GM12878 (cell line): Measurements from ENCODE around the gene LMAN1L. TPM values are rescaled to one million over a fixed set of nuclear protein-coding genes. Genes with fewer than 3 reads are reported as not detected.

Experiments used
- ATAC-seq: fragments of 200-7000 bp; cut with Tn5 transposase; 3 replicates; pipeline ENCODE4 v1.9.1; 2020; ENCODE audit warnings: mild to moderate bottlenecking, moderate library complexity
- BruUV-seq: library from RNA; stranded (reverse); fragments of 400-500 nt; replicated peaks from 2 replicates; lab custom pipeline; 2021; lab: Mats Ljungman, UMichigan
- CTCF ChIA-PET: fragments of 300-600 bp; sonication (Branson Sonifier 250); formaldehyde crosslinking; extraction: SDS; loops from one replicate; lab custom pipeline; 2021; ENCODE audit warnings: inconsistent platforms; lab: Yijun Ruan, JAX
- POLR2A ChIA-PET: fragments of 350-600 bp; formaldehyde crosslinking; extraction: SDS; loops from one replicate; lab custom pipeline; 2021; ENCODE audit warnings: inconsistent platforms; lab: Charles Lee
- RAD21 ChIA-PET: fragments of 300-600 bp; sonication (Branson Sonifier 250); formaldehyde crosslinking; loops from one replicate; lab custom pipeline; 2023; ENCODE audit warnings: antibody characterized with exemption; ENCODE audit not compliant: unreplicated experiment; lab: Charles Lee
- SMC1A ChIA-PET: fragments of 300-600 bp; sonication (Branson Sonifier 250); formaldehyde crosslinking; loops from one replicate; lab custom pipeline; 2023; ENCODE audit not compliant: unreplicated experiment, uncharacterized antibody; lab: Charles Lee
- DNase-seq: peaks from one replicate; pipeline ENCODE4 v3.0.0-alpha.2; 2011; ENCODE audit warnings: low read depth, low spot score
- FAIRE-seq: peaks from 3 replicates; lab custom pipeline; 2011; peaks lifted over from hg19 to GRCh38; lab: Jason Lieb, UNC
- H2AFZ ChIP-seq: 2 replicates; pipeline ENCODE4 v1.6.0; 2011; ENCODE audit warnings: low read depth, low read length, control low read depth; ENCODE audit not compliant: control insufficient read depth
- H3K27ac ChIP-seq: 2 replicates; pipeline ENCODE4 v1.5.1; 2011; ENCODE audit warnings: control low read depth; ENCODE audit not compliant: control insufficient read depth, insufficient read depth
- H3K27me3 ChIP-seq, 2 experiments: replicated peaks in 1 of 2; 2 replicates each; pipeline versions ENCODE4 v1.6.0 to v1.6.1; 2011; ENCODE audit warnings: low read length in 1 of 2; ENCODE audit not compliant: control insufficient read depth in 2 of 2, insufficient read depth in 2 of 2
- H3K36me3 ChIP-seq, 2 experiments: 2 replicates each; pipeline ENCODE4 v1.5.1; 2011; ENCODE audit warnings: low read length in 1 of 2; ENCODE audit not compliant: control insufficient read depth in 2 of 2, insufficient read depth in 2 of 2
- H3K4me1 ChIP-seq: 2 replicates; pipeline ENCODE4 v1.6.1; 2011; ENCODE audit warnings: mild to moderate bottlenecking, low read length, moderate library complexity, mixed read lengths; ENCODE audit not compliant: control insufficient read depth, insufficient read depth
- H3K4me2 ChIP-seq: 2 replicates; pipeline ENCODE4 v1.6.0; 2011; ENCODE audit warnings: control low read depth; ENCODE audit not compliant: control insufficient read depth, insufficient read depth
- H3K4me3 ChIP-seq: fragments of 200-600 bp; sonication (generic); 2 replicates; pipeline ENCODE4 v1.5.1; 2016
- H3K79me2 ChIP-seq: 2 replicates; pipeline ENCODE4 v1.6.0; 2011; ENCODE audit warnings: low read length; ENCODE audit not compliant: control insufficient read depth, insufficient read depth
- H3K9ac ChIP-seq: 2 replicates; pipeline ENCODE4 v1.8.0; 2011; ENCODE audit warnings: low read length, control low read depth, mixed read lengths; ENCODE audit not compliant: control insufficient read depth, insufficient read depth
- H3K9me3 ChIP-seq: replicated peaks from 3 replicates; pipeline ENCODE4 v1.5.1; 2011; ENCODE audit warnings: mild to moderate bottlenecking, low read length; ENCODE audit not compliant: control insufficient read depth, insufficient read depth
- H4K20me1 ChIP-seq: 2 replicates; pipeline ENCODE4 v1.6.0; 2011; ENCODE audit not compliant: control insufficient read depth, insufficient read depth
- CTCF ChIP-seq, 3 experiments: IDR thresholded peaks in 2 of 3; conservative IDR thresholded peaks in 1 of 3; 2 replicates each; pipeline ENCODE4 v1.5.1; 2011; ENCODE audit warnings: low read depth in 3 of 3, low read length in 3 of 3, mild to moderate bottlenecking in 3 of 3, control low read depth in 2 of 3, moderate library complexity in 2 of 3, inconsistent platforms in 1 of 3, mixed read lengths in 1 of 3; ENCODE audit not compliant: control insufficient read depth in 2 of 3, insufficient read depth in 1 of 3; ENCODE audit errors: extremely low read depth in 1 of 3
- CUX1 ChIP-seq: IDR thresholded peaks from 2 replicates; pipeline ENCODE4 v1.6.1; 2012; ENCODE audit warnings: improper control_type of control experiment, low read depth, low read length; ENCODE audit not compliant: insufficient replicate concordance
- MEF2B ChIP-seq: fragments of 450-650 bp; IDR thresholded peaks from 2 replicates; pipeline ENCODE4 v1.6.1; 2018; ENCODE audit warnings: mild to moderate bottlenecking, moderate library complexity; ENCODE audit not compliant: partially characterized antibody, poor library complexity, severe bottlenecking
- MXI1 ChIP-seq: fragments of 150-350 bp; IDR thresholded peaks from 2 replicates; pipeline ENCODE4 v1.6.1; 2011; ENCODE audit warnings: low read depth, mild to moderate bottlenecking, inconsistent platforms, low read length, improper control_type of control experiment
- NFXL1 ChIP-seq: fragments of 450-650 bp; IDR thresholded peaks from 2 replicates; pipeline ENCODE4 v1.6.1; 2017; ENCODE audit warnings: antibody characterized with exemption, mild to moderate bottlenecking, borderline replicate concordance
- RUNX3 ChIP-seq: IDR thresholded peaks from 2 replicates; pipeline ENCODE4 v1.6.1; 2012; ENCODE audit warnings: low read length, inconsistent platforms
- SMC3 ChIP-seq: IDR thresholded peaks from 2 replicates; pipeline ENCODE4 v1.6.1; 2011; ENCODE audit warnings: low read length, improper control_type of control experiment, borderline replicate concordance
- ZNF217 ChIP-seq: fragments of 450-650 bp; IDR thresholded peaks from 2 replicates; pipeline ENCODE4 v1.6.1; 2017; ENCODE audit warnings: antibody characterized with exemption, mild to moderate bottlenecking
- WGBS: methylation state at CpG from one replicate; pipeline ENCODE4 v1.1.6; 2016; ENCODE audit warnings: low lambda C conversion rate; ENCODE audit not compliant: insufficient replicate concordance, insufficient coverage; ENCODE audit errors: missing lambda C conversion rate; 5-methylcytosine and 5-hydroxymethylcytosine counted together
- in situ Hi-C: fragments of 300-500 bp; cut with MboI; formaldehyde crosslinking; loops from 9 replicates; pipeline ENCODE4 v1.14.3; 2018; ENCODE audit warnings: mixed read lengths
- intact Hi-C: fragments of 100-400 bp; cut with micrococcal nuclease; formaldehyde crosslinking; loops from one replicate; pipeline ENCODE4 v1.14.2; 2022; ENCODE audit not compliant: unreplicated experiment
- polyA plus RNA-seq, 11 experiments: library from polyadenylated mRNA; depleted of rRNA in 4 of 11; unstranded in 6 of 11; stranded (reverse) in 5 of 11; fragments of >200 nt; fragmentation: Nextera tagmentation in 4 of 11; fragmentation: Illumina TruSeq in 1 of 11; extraction: Ambion mirVana in 4 of 11; extraction: Trizol in 1 of 11; gene quantifications; 1 replicate in 1 of 11; 2 replicates in 10 of 11; pipeline versions ENCODE4 v1.2.1 to v1.2.3, GENCODE V29; 2011 to 2016; ENCODE audit warnings: inconsistent platforms in 2 of 11, missing spikeins in 2 of 11, low read depth in 1 of 11
- total RNA-seq, 4 experiments: library from RNA; depleted of rRNA in 3 of 4; stranded (reverse); fragments of >200 nt in 3 of 4; fragmentation: Illumina TruSeq in 1 of 4; extraction: Trizol in 1 of 4; gene quantifications; 2 replicates each; pipeline versions ENCODE4 v1.2.1 to v1.2.3, GENCODE V29; 2013 to 2021
- TF ChIP-seq, protein P1 (sequence below): IDR thresholded peaks from 2 replicates; pipeline ENCODE4 v1.6.1; 2011; ENCODE audit warnings: mild to moderate bottlenecking, low read depth, low read length, moderate library complexity; ENCODE audit not compliant: insufficient replicate concordance
- TF ChIP-seq, protein P2 (sequence below): fragments of 450-650 bp; IDR thresholded peaks from 2 replicates; pipeline ENCODE4 v1.6.1; 2016; ENCODE audit warnings: mild to moderate bottlenecking

The LMAN1L gene
- total and polyA plus RNA-seq, 10 of the 15 experiments (the other 5 are each of a cell fraction or from before 2014, with no cell fraction given): not detected

GRCh38 chr15:74782259-74783071 lies 30.2 kb upstream of the LMAN1L start:
- WGBS: under 1% methylated on average over 34 of the region's 72 CpGs
- FAIRE-seq (no peak), ATAC-seq (no peak), DNase-seq (no peak)
- H3K79me2 ChIP-seq: peaks cover 71% of the 10 kb centered on the region
- in situ Hi-C loops (loop anchor here (5.0 kb wide), 1 partner anchor 385 kb away; no protein-coding TSS in a partner anchor), intact Hi-C loops (no loop called here)
- peak overlapping the region; percentile 82 for H3K9ac ChIP-seq
- no peak overlapping the region for H2AFZ ChIP-seq
- no peaks in the 10 kb centered on the region for H4K20me1 ChIP-seq
- H3K27ac ChIP-seq: peak overlapping the region; percentile 96
- H3K4me3 ChIP-seq: peak overlapping the region; percentile 94
- H3K36me3 ChIP-seq: no peaks in the 10 kb centered on the region; a peak in 2 of 4 replicates
- H3K4me1 ChIP-seq: peaks cover 57% of the 10 kb centered on the region
- ChIA-PET POLR2A (interaction anchor here (1.8 to 17.5 kb wide), 4 partner anchors 6 to 669 kb away, joined by 3 to 602 read pairs (median 330); partner anchors contain the start of genes CSK and SIN3A), SMC1A (interaction anchor here (2.0 to 17.6 kb wide), 3 partner anchors 11 to 119 kb away, joined by 5 to 811 read pairs (median 107); no protein-coding TSS in a partner anchor), RAD21 (interaction anchor here (1.0 to 25.2 kb wide), 4 partner anchors 3 to 91 kb away, joined by 3 to 1186 read pairs (median 594); partner anchors contain the start of gene CSK), CTCF (interaction anchor here (0.6 to 25.9 kb wide), 5 partner anchors 6 to 380 kb away, joined by 3 to 1288 read pairs (median 24); partner anchors contain the start of gene CSK)
- H3K27me3 ChIP-seq: no peaks in the 10 kb centered on the region
- no peaks in the 10 kb centered on the region for H3K9me3 ChIP-seq
- peak overlapping the region; percentile 73 for H3K4me2 ChIP-seq
- BruUV-seq: no TSS peak
- TF ChIP-seq, protein P1, sequence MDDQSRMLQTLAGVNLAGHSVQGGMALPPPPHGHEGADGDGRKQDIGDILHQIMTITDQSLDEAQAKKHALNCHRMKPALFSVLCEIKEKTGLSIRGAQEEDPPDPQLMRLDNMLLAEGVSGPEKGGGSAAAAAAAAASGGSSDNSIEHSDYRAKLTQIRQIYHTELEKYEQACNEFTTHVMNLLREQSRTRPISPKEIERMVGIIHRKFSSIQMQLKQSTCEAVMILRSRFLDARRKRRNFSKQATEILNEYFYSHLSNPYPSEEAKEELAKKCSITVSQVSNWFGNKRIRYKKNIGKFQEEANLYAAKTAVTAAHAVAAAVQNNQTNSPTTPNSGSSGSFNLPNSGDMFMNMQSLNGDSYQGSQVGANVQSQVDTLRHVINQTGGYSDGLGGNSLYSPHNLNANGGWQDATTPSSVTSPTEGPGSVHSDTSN: no peak
- peak; percentile 64 for TF ChIP-seq MEF2B
- no peak for TF ChIP-seq SMC3
- no peak for TF ChIP-seq CTCF (IDR thresholded peaks at IDR 0.05 in 2 of 3, conservative IDR thresholded peaks at IDR 0.05 in 1 of 3; ENCODE audit: control insufficient read depth in 2 of 3, extremely low read depth in 1 of 3, insufficient read depth in 1 of 3, low read depth in 3 of 3, low read length in 3 of 3)
- no peak for TF ChIP-seq MXI1
- TF ChIP-seq NFXL1: no peak
- no peak for TF ChIP-seq CUX1
- TF ChIP-seq ZNF217: no peak
- no peak for TF ChIP-seq RUNX3
- TF ChIP-seq, protein P2, sequence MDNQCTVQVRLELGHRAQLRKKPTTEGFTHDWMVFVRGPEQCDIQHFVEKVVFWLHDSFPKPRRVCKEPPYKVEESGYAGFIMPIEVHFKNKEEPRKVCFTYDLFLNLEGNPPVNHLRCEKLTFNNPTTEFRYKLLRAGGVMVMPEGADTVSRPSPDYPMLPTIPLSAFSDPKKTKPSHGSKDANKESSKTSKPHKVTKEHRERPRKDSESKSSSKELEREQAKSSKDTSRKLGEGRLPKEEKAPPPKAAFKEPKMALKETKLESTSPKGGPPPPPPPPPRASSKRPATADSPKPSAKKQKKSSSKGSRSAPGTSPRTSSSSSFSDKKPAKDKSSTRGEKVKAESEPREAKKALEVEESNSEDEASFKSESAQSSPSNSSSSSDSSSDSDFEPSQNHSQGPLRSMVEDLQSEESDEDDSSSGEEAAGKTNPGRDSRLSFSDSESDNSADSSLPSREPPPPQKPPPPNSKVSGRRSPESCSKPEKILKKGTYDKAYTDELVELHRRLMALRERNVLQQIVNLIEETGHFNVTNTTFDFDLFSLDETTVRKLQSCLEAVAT: peak; percentile 69
